Measurements from ENCODE around the gene AURKB. TPM values are rescaled to one million over a fixed set of nuclear protein-coding genes. Genes with fewer than 3 reads are reported as not detected.
A peak's percentile ranks its signal among the peaks of the same experiment; 100 is the strongest.

AURKB gene
- polyA plus RNA-seq, 3 donors, result 28.6 to 36.7 (median 33.0) TPM

DNA sequence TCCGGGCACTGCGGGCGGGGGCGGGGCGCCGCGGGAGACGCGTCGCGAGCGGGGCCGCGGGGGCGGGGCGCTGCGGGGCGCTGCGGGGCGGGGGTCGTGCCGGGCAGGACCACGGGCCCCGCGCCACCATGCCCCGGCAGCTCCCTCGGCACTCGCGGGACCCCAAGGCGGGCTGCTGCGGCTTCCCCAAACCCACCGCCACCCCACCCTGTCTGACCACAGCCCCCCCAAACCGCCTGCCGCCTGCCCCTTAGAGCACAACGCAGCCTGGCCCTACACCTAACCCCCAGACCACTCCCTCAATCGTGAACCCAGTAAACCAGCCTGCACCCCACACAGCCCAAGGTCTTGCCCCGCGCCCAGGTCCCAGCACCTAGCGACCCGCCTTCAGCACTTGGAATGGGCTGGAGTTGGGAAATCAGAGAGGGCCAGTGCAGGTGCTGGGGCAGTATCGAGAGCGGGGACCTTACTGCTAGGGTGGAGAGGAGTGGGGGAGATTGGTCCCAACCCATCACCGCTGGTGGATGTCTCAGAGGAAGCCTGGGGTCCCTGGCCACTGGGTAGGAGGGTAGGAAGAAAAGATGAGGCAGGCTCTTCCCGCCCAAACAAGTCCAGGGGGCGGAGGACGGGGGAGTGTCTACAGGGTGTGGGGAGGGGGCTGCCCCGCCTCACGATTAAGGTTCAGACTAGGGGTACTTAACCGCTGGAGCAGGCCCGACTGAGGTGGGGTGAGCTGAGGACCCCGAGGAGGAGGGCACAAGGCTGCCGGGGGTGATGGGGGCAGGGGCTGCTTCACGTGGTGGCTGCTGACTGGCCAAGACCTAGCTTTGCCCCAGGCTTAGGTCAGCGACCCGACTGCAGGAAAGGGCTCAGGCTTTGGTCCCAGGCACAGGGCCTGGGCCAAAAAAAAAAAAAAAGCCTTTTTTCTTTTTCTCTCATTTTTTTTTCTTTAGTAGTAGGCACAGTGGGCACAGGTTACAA lies 47.1 kb downstream of the AURKB start:
- no peak for DNase-seq (ENCODE audit: low read depth in 3 of 3, low spot score in 2 of 3)

DNA sequence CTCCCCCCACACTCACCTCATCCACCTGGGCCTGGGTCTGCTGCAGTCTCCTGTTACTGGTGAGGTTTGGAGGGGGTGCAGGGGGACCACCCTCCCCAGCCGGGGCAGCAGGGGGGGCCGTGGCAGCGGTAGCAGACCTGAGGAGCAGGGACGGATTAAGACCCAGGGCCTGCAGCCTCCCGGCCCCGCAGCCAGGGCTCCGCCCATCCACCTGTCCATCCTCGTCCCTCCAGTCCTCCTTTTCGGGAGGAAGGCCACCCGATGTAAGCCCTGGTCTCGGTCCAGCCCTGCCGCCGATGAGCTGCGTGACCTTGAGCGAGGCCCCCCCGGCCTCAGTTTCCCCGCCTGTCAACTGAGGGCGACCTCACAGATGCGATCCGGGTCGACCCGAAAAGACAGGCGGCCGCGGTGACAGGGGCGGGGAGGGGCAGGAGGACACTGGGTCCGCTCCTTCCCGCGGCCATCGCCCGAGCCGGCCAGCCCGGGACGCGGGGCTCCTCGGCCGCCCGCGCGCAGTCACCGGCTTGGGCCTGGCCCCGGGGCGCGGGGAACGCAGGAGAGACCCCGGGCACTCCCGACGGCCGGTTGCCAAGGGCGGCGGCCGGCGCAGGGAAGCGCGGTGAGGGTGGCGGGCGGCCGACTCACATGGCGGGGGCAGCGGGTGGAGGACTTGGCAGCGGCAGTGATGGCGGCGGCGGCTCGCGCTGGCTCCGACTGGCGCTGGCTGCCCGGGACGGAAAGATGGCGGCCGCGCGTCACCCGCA lies 48.0 kb downstream of the AURKB start, which contains the start of gene VAMP2:
TSS of gene VAMP2 (minus strand) at position 716 of the 764 bp plus-strand sequence. CDS start at position 647, 69 bp downstream.
- no peak for DNase-seq (ENCODE audit: low read depth in 3 of 3, low spot score in 2 of 3)

DNA sequence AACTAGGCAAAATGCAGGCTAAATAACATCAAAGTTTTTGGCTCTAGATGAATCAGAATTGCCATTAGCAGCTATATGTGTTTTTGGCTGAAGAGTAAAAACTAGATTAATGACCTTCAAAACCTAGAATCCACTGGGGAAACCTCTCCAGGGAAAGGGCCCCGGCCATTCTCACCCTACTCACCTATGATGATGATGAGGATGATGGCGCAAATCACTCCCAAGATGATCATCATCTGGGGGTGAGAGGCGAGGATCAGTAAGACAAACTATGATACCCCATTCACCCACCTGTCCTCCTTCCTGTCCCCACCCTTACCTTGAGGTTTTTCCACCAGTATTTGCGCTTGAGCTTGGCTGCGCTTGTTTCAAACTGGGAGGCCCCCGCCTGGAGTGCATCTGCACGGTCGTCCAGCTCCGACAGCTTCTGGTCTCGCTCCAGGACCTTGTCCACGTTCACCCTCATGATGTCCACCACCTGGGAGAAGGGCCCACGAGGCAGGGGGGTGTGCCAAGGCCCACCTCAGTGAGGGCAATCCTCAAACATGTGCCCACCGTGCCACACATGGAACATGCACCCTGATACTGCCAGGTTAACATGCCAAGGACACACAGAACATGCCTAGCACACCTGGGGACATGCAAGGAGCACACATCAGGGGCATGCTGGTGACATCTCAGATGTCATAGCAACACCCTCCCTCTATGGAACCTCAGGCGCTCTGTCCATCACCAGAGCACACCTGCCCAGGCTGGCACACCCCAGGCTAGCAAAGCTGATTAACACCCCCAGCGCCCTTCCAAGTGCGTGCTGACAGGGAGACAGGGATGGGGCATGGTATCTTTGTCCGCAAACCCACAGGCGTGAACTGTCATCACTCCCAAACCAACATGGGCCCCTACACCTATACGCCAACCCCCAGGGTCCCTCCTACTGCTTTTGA lies 48.8 kb downstream of the AURKB start:
- no peak for DNase-seq (ENCODE audit: low read depth in 3 of 3, low spot score in 2 of 3)

DNA sequence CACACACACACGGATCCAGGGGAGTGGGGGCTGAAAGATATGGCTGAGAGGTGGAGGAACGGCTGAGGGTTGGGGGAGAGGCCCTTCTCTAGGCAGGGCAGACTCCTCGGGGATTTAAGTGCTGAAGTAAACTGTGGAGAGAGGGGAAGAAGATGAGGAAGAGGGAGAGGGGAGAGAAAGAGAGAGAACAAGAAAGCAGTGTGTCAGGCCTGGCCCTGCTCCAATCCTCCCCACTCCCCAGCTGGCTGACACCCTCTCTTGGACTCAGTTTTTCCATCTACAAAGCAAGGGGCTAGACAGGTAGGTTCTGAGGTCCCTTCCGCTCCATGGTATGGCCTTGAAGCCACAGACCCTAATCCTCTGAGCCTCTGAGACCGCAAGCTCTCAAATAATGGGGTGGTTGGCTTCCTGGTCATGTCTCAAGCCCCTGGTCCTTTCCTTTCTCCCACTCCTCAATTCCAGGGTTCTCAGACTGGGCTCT lies 49.6 kb downstream of the AURKB start:
- no peak for DNase-seq (ENCODE audit: low read depth in 3 of 3, low spot score in 2 of 3)

DNA sequence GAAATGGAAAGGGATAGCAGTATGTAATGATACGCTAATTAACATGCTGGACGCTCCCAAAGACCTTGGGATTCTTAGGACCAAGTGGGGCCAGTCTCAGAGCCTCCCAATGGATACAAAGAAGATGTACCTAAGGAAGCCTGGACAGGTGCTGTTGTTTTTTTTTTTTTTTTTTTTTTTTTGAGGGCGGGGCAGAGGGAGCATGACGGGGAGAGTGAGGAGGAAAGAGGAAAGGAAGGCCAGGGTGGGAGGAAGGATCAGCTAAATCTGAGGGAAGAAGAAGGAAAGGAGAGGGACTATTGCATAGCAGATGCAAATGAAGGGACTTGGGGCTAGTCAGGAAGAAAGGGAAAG lies 50.2 kb downstream of the AURKB start:
- no peak for DNase-seq (ENCODE audit: low read depth in 3 of 3, low spot score in 2 of 3)

DNA sequence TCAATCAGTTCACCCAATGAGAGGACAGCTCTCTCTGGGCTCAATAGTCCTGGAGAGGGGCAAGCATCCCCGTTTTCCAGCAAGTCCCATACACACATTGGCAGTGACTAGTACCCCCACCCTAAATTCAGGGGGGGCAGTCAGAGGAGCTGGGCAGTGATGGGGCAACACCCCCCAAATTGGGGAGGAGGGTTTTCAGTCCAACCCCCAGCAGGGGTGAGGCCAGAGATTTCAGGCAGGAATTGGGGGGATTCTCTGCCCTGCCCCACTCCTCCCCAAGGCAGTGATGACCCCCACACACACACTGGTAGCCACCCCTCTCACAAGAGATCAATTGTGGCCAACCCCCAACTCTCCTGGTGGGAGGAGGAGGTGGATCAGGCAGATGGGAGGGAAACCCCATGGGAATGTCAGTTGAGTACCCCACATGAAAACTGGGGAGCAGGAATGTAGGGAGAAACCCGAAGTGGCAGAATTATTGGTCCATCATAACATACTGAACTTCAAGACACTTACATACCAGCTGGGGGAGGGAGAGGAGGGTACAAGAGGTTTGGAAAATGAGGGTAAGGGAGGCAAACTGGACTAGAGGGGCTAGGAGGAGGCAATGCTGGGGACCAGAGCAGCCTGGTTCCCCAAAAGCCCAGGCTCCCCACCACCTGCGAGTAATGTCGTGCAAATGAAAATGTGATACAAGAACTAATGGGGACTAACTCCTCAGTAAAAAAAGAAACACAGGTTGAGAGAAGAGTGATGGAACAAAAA lies 50.7 kb downstream of the AURKB start:
- DNase-seq (ENCODE audit: low read depth in 3 of 3, low spot score in 2 of 3), result no peak

DNA sequence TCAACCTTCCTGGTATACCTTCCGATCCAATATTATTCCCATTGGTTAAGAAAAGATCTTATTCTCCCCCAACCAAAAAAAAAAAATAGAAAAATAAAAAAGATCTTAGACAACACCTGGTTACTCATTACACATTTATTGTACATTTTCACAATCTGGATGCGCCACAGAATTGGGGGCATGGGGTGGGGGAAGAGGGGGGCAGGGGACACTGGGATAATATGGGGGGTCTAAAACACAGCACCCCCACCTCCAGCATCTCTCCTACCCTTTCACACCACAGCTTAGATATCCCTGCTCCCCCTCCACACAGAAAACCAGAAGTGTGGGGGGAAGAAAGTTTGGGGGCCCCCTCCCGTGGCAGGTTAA lies 51.4 kb downstream of the AURKB start:
- no peak for DNase-seq (ENCODE audit: low read depth in 3 of 3, low spot score in 2 of 3)

DNA sequence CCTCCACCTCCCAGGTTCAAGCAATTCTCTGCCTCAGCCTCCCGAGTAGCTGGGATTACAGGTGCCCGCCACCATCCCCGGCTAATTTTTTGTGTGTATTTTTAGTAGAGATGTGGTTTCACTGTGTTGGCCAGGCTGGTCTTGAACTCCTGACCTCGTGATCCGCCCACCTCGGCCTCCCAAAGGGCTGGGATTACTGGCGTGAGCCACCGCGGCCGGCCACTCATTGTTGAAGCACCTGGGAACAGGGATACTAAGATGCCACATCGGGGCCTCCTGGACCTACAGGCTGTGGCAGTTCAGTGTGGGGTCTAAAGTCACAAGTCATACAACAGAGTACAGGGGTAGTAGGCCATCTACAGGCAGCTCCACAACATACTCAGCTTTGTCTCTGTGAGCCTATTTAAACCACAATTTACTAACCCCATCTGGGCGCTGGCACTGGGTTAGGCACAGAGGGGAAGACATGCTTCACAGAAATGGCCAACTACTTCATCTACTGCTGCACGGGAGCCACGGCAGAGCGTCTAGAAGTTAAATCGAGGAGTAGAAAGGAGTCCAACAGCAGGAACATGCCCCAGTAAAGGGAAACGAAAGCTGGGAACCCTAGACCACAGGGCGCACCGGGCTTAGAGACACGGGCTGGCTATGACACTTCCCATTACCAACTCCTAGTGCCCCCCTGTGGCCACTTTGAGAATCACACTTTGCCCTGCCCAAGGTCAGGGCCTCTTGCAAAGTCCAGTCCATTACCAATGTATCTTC lies 51.9 kb downstream of the AURKB start:
- no peak for DNase-seq (ENCODE audit: low read depth in 3 of 3, low spot score in 2 of 3)

DNA sequence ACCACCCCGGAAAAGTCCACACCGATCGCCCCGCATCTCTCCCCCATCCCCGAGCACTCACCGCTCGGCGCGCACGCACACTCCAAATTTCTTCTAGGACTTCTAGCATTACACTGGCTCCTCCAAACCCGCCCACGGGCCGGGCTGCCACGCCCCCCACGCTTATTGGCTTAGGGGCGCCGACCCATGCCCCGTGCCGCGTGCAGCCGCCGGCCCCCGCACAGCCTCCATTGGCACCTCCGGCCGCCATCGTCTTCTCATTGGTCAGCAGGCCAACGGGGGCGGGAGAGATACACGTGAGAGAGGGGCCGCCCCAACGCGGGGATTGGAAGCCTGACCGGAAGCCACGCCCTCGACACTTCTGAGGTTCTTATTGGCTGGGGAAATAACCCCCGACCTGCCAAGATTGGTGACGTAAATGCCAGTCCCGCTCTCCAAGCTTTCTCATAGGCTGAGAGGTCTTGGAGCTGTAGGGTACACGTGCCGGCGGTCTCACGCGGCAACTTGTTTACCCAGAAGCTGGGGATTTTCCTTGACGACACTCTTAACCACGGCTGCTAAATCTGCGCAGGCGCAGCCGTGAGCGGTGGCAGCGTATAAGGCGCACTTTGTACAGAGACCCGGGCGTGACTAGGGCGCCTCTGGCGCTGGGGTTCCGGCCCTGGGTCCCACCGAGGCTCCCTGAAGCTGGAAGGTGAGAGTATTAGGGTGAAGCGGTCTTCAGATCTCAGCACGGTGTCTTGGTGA lies 54.0 kb downstream of the AURKB start:
- peak; percentile 99 to 100 (median 100) for DNase-seq (ENCODE audit: low read depth in 3 of 3, low spot score in 2 of 3)

DNA sequence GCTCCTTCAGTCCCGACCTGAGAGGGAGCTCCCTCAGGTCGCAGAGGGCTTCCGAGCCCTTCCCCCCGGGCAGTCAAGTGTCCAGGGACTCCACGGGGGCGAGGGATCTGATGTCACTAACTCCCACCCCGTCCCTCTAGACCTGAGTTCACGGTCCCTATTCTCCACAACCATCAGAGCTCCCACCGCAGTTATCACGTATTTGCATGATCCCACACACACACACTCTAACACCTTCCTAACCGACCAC lies 54.5 kb downstream of the AURKB start:
- no peak for DNase-seq (ENCODE audit: low read depth in 3 of 3, low spot score in 2 of 3)

DNA sequence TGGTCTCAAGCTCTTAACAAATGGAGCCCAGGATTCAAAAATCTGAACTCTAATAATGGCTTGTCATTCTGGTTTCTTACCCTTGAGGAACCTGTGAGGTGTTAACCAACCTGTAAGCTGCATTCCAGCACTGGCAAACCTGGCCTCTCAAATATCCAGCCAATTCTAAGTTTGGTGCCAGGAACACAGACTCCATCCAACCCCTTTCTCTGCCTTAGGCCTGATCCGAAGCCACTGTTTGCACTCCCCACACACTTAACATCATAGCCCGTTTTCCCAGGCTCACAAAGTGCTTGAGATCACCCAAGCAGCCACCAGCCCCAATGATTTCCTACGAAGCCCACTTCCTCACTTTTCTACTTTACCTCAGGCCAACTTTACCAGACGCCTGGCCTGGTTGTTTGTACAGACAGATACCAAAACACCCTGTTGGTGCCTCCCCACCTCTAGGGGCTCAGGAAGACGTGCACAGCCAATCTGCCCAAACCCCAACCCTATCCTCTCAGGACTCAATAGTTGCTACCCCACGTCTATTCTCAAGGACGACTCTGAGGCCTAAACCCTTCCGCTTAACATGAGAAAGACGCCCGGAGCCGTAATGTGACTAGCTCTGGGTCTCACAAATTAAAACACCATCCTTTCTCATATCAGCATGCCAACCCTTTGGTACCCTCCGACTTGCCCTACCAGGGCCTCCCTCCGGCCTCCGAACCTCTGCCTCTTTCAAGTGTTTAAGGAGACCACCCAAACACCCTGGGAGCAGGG lies 55.0 kb downstream of the AURKB start:
- no peak for DNase-seq (ENCODE audit: low read depth in 3 of 3, low spot score in 2 of 3)

Other genes starting within 250 kb of the AURKB start
- gene GUCY2D, start 208.0 kb downstream of the AURKB start, polyA plus RNA-seq (ENCODE audit: insufficient read length in 3 of 3), result under 1 TPM; 0.03 to 0.35 (median 0.28) TPM
- 1 to 10 TPM in 2 of 3 donors, under 1 TPM in 1; 0.62 to 1.2 (median 1.1) TPM for gene ALOX15B, start 171.5 kb downstream of the AURKB start, polyA plus RNA-seq (ENCODE audit: insufficient read length in 3 of 3)
- under 1 TPM; 0.54 to 0.91 (median 0.68) TPM for gene ALOX12B, start 122.9 kb downstream of the AURKB start, polyA plus RNA-seq (ENCODE audit: insufficient read length in 3 of 3)
- not detected for gene ALOXE3, start 92.1 kb downstream of the AURKB start, polyA plus RNA-seq (ENCODE audit: insufficient read length in 3 of 3)
- gene HES7, start 86.5 kb downstream of the AURKB start, polyA plus RNA-seq (ENCODE audit: insufficient read length in 3 of 3), result not detected
- gene PER1, start 58.2 kb downstream of the AURKB start, polyA plus RNA-seq (ENCODE audit: insufficient read length in 3 of 3), result 10 to 100 TPM; 14.5 to 21.8 (median 21.2) TPM
- gene VAMP2, start 47.6 kb downstream of the AURKB start, polyA plus RNA-seq (ENCODE audit: insufficient read length in 3 of 3), result 100 to 1,000 TPM in 2 of 3 donors, 10 to 100 TPM in 1; 98.7 to 114 (median 102) TPM
- gene TMEM107, start 34.2 kb downstream of the AURKB start, polyA plus RNA-seq (ENCODE audit: insufficient read length in 3 of 3), result 10 to 100 TPM; 22.4 to 25.9 (median 23.5) TPM
- gene BORCS6, start 20.4 kb downstream of the AURKB start, polyA plus RNA-seq (ENCODE audit: insufficient read length in 3 of 3), result 1 to 10 TPM; 3.0 to 4.3 (median 3.7) TPM
- 10 to 100 TPM; 18.9 to 24.9 (median 22.7) TPM for gene CTC1, start 37.5 kb upstream of the AURKB start, polyA plus RNA-seq (ENCODE audit: insufficient read length in 3 of 3)
- gene PFAS, start 38.7 kb upstream of the AURKB start, polyA plus RNA-seq (ENCODE audit: insufficient read length in 3 of 3), result 10 to 100 TPM; 35.3 to 43.0 (median 38.9) TPM
- 10 to 100 TPM; 27.8 to 29.9 (median 28.7) TPM for gene RANGRF, start 78.1 kb upstream of the AURKB start, polyA plus RNA-seq (ENCODE audit: insufficient read length in 3 of 3)
- gene SLC25A35, start 84.8 kb upstream of the AURKB start, polyA plus RNA-seq (ENCODE audit: insufficient read length in 3 of 3), result 1 to 10 TPM; 2.6 to 3.4 (median 3.2) TPM
- 10 to 100 TPM; 14.2 to 21.9 (median 15.1) TPM for gene ARHGEF15, start 99.7 kb upstream of the AURKB start, polyA plus RNA-seq (ENCODE audit: insufficient read length in 3 of 3)
- not detected for gene ODF4, start 129.3 kb upstream of the AURKB start, polyA plus RNA-seq (ENCODE audit: insufficient read length in 3 of 3)
- 1,000 to 10,000 TPM; 3,518 to 3,658 (median 3,532) TPM for gene RPL26, start 172.6 kb upstream of the AURKB start, polyA plus RNA-seq (ENCODE audit: insufficient read length in 3 of 3)
- under 1 TPM in 2 of 3 donors, not detected in 1; 0.04 to 0.06 TPM for gene RNF222, start 187.3 kb upstream of the AURKB start, polyA plus RNA-seq (ENCODE audit: insufficient read length in 3 of 3)
- 10 to 100 TPM; 44.9 to 54.6 (median 45.9) TPM for gene NDEL1, start 225.3 kb upstream of the AURKB start, polyA plus RNA-seq (ENCODE audit: insufficient read length in 3 of 3)

Data from right renal cortex interstitium (tissue), 3 donors.